ENCODE data around the gene PRH2.

- TF ChIP-seq EZH2 (IDR thresholded peaks at IDR 0.05) = no peak
- no peak for TF ChIP-seq ELF1 (IDR thresholded peaks at IDR 0.05; ENCODE audit: borderline replicate concordance, low read depth)
- TF ChIP-seq, protein P1, sequence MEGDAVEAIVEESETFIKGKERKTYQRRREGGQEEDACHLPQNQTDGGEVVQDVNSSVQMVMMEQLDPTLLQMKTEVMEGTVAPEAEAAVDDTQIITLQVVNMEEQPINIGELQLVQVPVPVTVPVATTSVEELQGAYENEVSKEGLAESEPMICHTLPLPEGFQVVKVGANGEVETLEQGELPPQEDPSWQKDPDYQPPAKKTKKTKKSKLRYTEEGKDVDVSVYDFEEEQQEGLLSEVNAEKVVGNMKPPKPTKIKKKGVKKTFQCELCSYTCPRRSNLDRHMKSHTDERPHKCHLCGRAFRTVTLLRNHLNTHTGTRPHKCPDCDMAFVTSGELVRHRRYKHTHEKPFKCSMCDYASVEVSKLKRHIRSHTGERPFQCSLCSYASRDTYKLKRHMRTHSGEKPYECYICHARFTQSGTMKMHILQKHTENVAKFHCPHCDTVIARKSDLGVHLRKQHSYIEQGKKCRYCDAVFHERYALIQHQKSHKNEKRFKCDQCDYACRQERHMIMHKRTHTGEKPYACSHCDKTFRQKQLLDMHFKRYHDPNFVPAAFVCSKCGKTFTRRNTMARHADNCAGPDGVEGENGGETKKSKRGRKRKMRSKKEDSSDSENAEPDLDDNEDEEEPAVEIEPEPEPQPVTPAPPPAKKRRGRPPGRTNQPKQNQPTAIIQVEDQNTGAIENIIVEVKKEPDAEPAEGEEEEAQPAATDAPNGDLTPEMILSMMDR (IDR thresholded peaks at IDR 0.05 in 2 of 3, conservative IDR thresholded peaks at IDR 0.05 in 1 of 3; ENCODE audit: borderline replicate concordance in 1 of 3, insufficient read depth in 1 of 3, low read depth in 2 of 3, low read length in 2 of 3) = no peak
- TF ChIP-seq POLR2AphosphoS5 (IDR thresholded peaks at IDR 0.05; ENCODE audit: low read depth, low read length) = no peak
- TF ChIP-seq POLR2A (IDR thresholded peaks at IDR 0.05; ENCODE audit: borderline replicate concordance, extremely low read depth, insufficient read depth, insufficient read length) = no peak
- no peak for TF ChIP-seq EGR1 (IDR thresholded peaks at IDR 0.05; ENCODE audit: low read depth)
Measured at GRCh38 chr12:10900972-10901371, 28.1 kb upstream of the PRH2 start.
